Measurements from ENCODE around the gene KDM1B.

- no peak for TF ChIP-seq POLR2AphosphoS5 (IDR thresholded peaks at IDR 0.05)
- no peak for TF ChIP-seq POLR2A (IDR thresholded peaks at IDR 0.05)
- TF ChIP-seq CTCF (IDR thresholded peaks at IDR 0.05): no peak
Observed at GRCh38 chr6:18192026-18192425, 36.8 kb downstream of the KDM1B start.

Measured in gastroesophageal sphincter (tissue), 3 donors.